Caco-2 (cell line): Measurements from ENCODE around the gene SMNDC1. TPM values are rescaled to one million over a fixed set of nuclear protein-coding genes. Genes with fewer than 3 reads are reported as not detected.
A peak's percentile ranks its signal among the peaks of the same experiment; 100 is the strongest.

Source experiments
- BruUV-seq: library from RNA; stranded (reverse); fragments of 400-500 nt; replicated peaks from 2 replicates; lab custom pipeline; 2021; lab: Mats Ljungman, UMichigan
- CTCF ChIA-PET: fragments of 300-600 bp; sonication (Branson Sonifier 250); formaldehyde crosslinking; loops from one replicate; lab custom pipeline; 2022; ENCODE audit warnings: antibody characterized with exemption; lab: Charles Lee
- POLR2A ChIA-PET: fragments of 300-600 bp; sonication (Branson Sonifier 250); formaldehyde crosslinking; loops from one replicate; lab custom pipeline; 2022; ENCODE audit warnings: antibody characterized with exemption; lab: Charles Lee
- DNase-seq, 2 experiments: peaks; one replicate each; pipeline versions ENCODE4 v3.0.0 to v3.0.0-alpha.2; 2020 to 2022
- H3K27me3 ChIP-seq: replicated peaks from 2 replicates; pipeline ENCODE4 v1.6.0; 2011; ENCODE audit warnings: low read length; ENCODE audit not compliant: control insufficient read depth, insufficient read depth
- H3K36me3 ChIP-seq: 2 replicates; pipeline ENCODE4 v1.5.1; 2011; ENCODE audit warnings: low read length; ENCODE audit not compliant: control insufficient read depth, insufficient read depth
- H3K4me1 ChIP-seq: fragments of 250-450 bp; sonication (Bioruptor Pico); 2 replicates; pipeline ENCODE4 v1.5.1; 2020; ENCODE audit warnings: mild to moderate bottlenecking
- H3K4me3 ChIP-seq: 2 replicates; pipeline ENCODE4 v1.5.1; 2011; ENCODE audit warnings: low read depth, mild to moderate bottlenecking, control low read depth, low read length
- H3K9me3 ChIP-seq: fragments of 250-450 bp; sonication (Bioruptor Pico); 2 replicates; pipeline ENCODE4 v1.5.1; 2020; ENCODE audit warnings: mild to moderate bottlenecking, moderate library complexity
- H3K27ac Mint-ChIP-seq: one replicate; pipeline ENCODE4 v1.8.0; 2022; ENCODE audit warnings: mixed read lengths; ENCODE audit not compliant: unreplicated experiment
- H3K27me3 Mint-ChIP-seq: one replicate; pipeline ENCODE4 v1.8.0; 2022; ENCODE audit warnings: mixed read lengths; ENCODE audit not compliant: insufficient read depth, unreplicated experiment
- H3K36me3 Mint-ChIP-seq: one replicate; pipeline ENCODE4 v1.8.0; 2022; ENCODE audit warnings: mild to moderate bottlenecking, mixed read lengths; ENCODE audit not compliant: insufficient read depth, unreplicated experiment
- H3K4me1 Mint-ChIP-seq: one replicate; pipeline ENCODE4 v1.8.0; 2022; ENCODE audit warnings: low read depth, mixed read lengths; ENCODE audit not compliant: unreplicated experiment
- H3K4me3 Mint-ChIP-seq: one replicate; pipeline ENCODE4 v1.8.0; 2022; ENCODE audit warnings: mild to moderate bottlenecking, moderate library complexity, mixed read lengths; ENCODE audit not compliant: unreplicated experiment
- H3K9me3 Mint-ChIP-seq: one replicate; pipeline ENCODE4 v1.8.0; 2022; ENCODE audit warnings: mixed read lengths; ENCODE audit not compliant: unreplicated experiment
- CTCF ChIP-seq, 2 experiments: fragments of 200-600 bp in 1 of 2; IDR thresholded peaks; 1 replicate in 1 of 2; 2 replicates in 1 of 2; pipeline versions ENCODE4 v1.5.1 to v1.8.0; 2011 to 2022; ENCODE audit warnings: antibody characterized with exemption in 1 of 2, control low read depth in 1 of 2, inconsistent platforms in 1 of 2, low read depth in 1 of 2, low read length in 1 of 2, mild to moderate bottlenecking in 1 of 2, moderate library complexity in 1 of 2; ENCODE audit not compliant: insufficient read depth in 1 of 2, severe bottlenecking in 1 of 2, unreplicated experiment in 1 of 2
- intact Hi-C: fragments of 100-400 bp; cut with micrococcal nuclease; formaldehyde crosslinking; loops from one replicate; pipeline ENCODE4 v1.10.0; 2022; ENCODE audit not compliant: unreplicated experiment
- total RNA-seq: library from RNA; stranded (reverse); gene quantifications from 2 replicates; pipeline ENCODE4 v1.2.3, GENCODE V29; 2022

Gene SMNDC1
- total RNA-seq, 1 experiment from 2014 or later = 52.4 TPM

- no peak overlapping the region for H3K27ac Mint-ChIP-seq
- no peak for DNase-seq
- Histone ChIP-seq H3K9me3 (no peaks in the 10 kb centered on the region; the same call in 1 of the 2 replicates), H3K27me3 (no peaks in the 10 kb centered on the region), H3K4me1 (peaks cover 4% of the 10 kb centered on the region; the same call in 1 of the 2 replicates), H3K36me3 (no peaks in the 10 kb centered on the region), H3K4me3 (no peak overlapping the region)
- intact Hi-C loops = loop anchor here (5.0 kb wide), 2 partner anchors 100 to 145 kb away; no protein-coding TSS in a partner anchor
- no TSS peak for BruUV-seq
- no peaks in the 10 kb centered on the region for H3K27me3 Mint-ChIP-seq
- H3K9me3 Mint-ChIP-seq = no peaks in the 10 kb centered on the region
- H3K4me1 Mint-ChIP-seq = no peaks in the 10 kb centered on the region
- ChIA-PET CTCF (interaction anchor here (1.1 kb wide), 1 partner anchor 288 kb away, joined by 5 read pairs; no protein-coding TSS in a partner anchor), POLR2A (no interaction called here)
- no peaks in the 10 kb centered on the region for H3K36me3 Mint-ChIP-seq
- H3K4me3 Mint-ChIP-seq = no peak overlapping the region
- TF ChIP-seq CTCF (IDR thresholded peaks at IDR 0.05; ENCODE audit: insufficient read depth in 1 of 2, low read depth in 1 of 2, low read length in 1 of 2, severe bottlenecking in 1 of 2, unreplicated experiment in 1 of 2) = no peak
Observed at GRCh38 chr10:110312206-110312605, 7.5 kb upstream of the SMNDC1 start.

DNA sequence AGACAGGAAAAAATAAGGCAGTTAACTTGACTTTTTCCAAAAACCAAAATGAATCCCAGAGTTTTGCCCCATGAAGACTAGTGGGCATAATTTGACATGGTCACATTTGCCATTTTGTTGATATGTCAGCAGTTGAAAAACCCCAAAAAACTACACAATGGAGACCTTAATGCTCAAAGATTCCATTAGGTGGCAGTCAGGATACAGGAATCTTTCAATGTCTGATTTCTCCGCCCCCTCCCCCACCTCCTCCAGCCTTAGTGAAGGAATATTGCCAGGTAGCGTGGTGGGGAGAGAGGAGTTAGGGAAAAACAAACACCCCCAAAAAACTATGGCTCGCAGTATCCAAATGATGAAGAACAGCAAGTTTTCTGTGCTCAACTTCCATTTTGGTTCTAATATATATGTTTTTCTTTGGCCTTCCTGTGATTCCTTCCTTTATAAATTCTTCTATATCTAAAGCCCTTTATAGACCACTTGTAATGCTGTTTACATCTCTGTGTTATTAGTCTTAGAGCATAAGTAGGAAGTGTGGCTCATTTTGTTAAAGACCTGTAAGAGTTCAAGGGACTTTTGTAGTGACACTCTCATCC, 6.7 kb upstream of the SMNDC1 start:
- no peaks in the 10 kb centered on the region for H3K36me3 Mint-ChIP-seq
- ChIA-PET POLR2A (no interaction called here), CTCF (interaction anchor here (1.1 kb wide), 1 partner anchor 289 kb away, joined by 5 read pairs; no protein-coding TSS in a partner anchor)

GRCh38 chr10:110310741-110311140, 6.0 kb upstream of the SMNDC1 start:
- Histone ChIP-seq H3K36me3 (no peaks in the 10 kb centered on the region), H3K9me3 (no peaks in the 10 kb centered on the region; the same call in 1 of the 2 replicates), H3K4me3 (no peak overlapping the region), H3K27me3 (no peaks in the 10 kb centered on the region), H3K4me1 (peaks cover 12% of the 10 kb centered on the region)
- TF ChIP-seq CTCF (IDR thresholded peaks at IDR 0.05; ENCODE audit: insufficient read depth in 1 of 2, low read depth in 1 of 2, low read length in 1 of 2, severe bottlenecking in 1 of 2, unreplicated experiment in 1 of 2) = no peak
- Mint-ChIP-seq H3K27me3 (no peaks in the 10 kb centered on the region), H3K4me3 (no peak overlapping the region), H3K36me3 (no peaks in the 10 kb centered on the region), H3K4me1 (no peaks in the 10 kb centered on the region), H3K9me3 (no peaks in the 10 kb centered on the region), H3K27ac (no peak overlapping the region)
- POLR2A ChIA-PET = no interaction called here
- no peak for DNase-seq
- intact Hi-C loops = loop anchor here (1.0 to 5.0 kb wide), 6 partner anchors 48 to 290 kb away; no protein-coding TSS in a partner anchor
- CTCF ChIA-PET = no interaction called here
- BruUV-seq = no TSS peak

More for the DNA sequence above, 6.7 kb upstream of the SMNDC1 start:
- Mint-ChIP-seq H3K27ac (no peak overlapping the region), H3K4me1 (no peaks in the 10 kb centered on the region), H3K9me3 (no peaks in the 10 kb centered on the region), H3K27me3 (no peaks in the 10 kb centered on the region), H3K4me3 (no peak overlapping the region)
- Histone ChIP-seq H3K4me3 (no peak overlapping the region), H3K4me1 (peaks cover 7% of the 10 kb centered on the region), H3K27me3 (no peaks in the 10 kb centered on the region), H3K9me3 (no peaks in the 10 kb centered on the region; the same call in 1 of the 2 replicates), H3K36me3 (no peaks in the 10 kb centered on the region)
- peak; percentile 65 to 83 for TF ChIP-seq CTCF (IDR thresholded peaks at IDR 0.05; ENCODE audit: insufficient read depth in 1 of 2, low read depth in 1 of 2, low read length in 1 of 2, severe bottlenecking in 1 of 2, unreplicated experiment in 1 of 2)
- BruUV-seq = no TSS peak
- DNase-seq = peak; percentile 59 to 60
- intact Hi-C loops = loop anchor here (1.0 to 5.0 kb wide), 6 partner anchors 47 to 289 kb away; no protein-coding TSS in a partner anchor
